PC-3 (cell line): ENCODE results near the gene RELA. TPM values are rescaled to one million over a fixed set of nuclear protein-coding genes. Genes with fewer than 3 reads are reported as not detected.
"Not testable (repeated sequence)": the region's sequence is repeated elsewhere in the genome, so short reads cannot be mapped to it uniquely, and the experiment has no call there.

Source experiments
- ATAC-seq: fragments of 200-7000 bp; cut with Tn5 transposase; 2 replicates; pipeline ENCODE4 v1.9.1; 2020; ENCODE audit warnings: mild to moderate bottlenecking, moderate library complexity
- BruUV-seq: library from RNA; stranded (reverse); fragments of 400-500 nt; replicated peaks from 2 replicates; lab custom pipeline; 2021; lab: Mats Ljungman, UMichigan
- CTCF ChIA-PET: fragments of 300-600 bp; sonication (Branson Sonifier 250); formaldehyde crosslinking; loops from one replicate; lab custom pipeline; 2022; ENCODE audit warnings: antibody characterized with exemption; lab: Charles Lee
- POLR2A ChIA-PET: fragments of 300-600 bp; sonication (Branson Sonifier 250); formaldehyde crosslinking; loops from one replicate; lab custom pipeline; 2022; ENCODE audit warnings: antibody characterized with exemption; ENCODE audit not compliant: unreplicated experiment; lab: Charles Lee
- DNase-seq: peaks from one replicate; pipeline ENCODE4 v3.0.0-alpha.2; 2015
- H2AFZ ChIP-seq: fragments of 300-600 bp; sonication (generic); 2 replicates; pipeline ENCODE4 v1.6.0; 2016; ENCODE audit warnings: antibody characterized with exemption, low read length
- H3F3A ChIP-seq: fragments of 300-600 bp; sonication (generic); one replicate; pipeline ENCODE4 v1.6.0; 2017; ENCODE audit warnings: antibody characterized with exemption, low read length, control low read depth, mild to moderate bottlenecking; ENCODE audit not compliant: unreplicated experiment
- H3K27ac ChIP-seq: fragments of 300-600 bp; sonication (generic); 2 replicates; pipeline ENCODE4 v1.5.1; 2016; ENCODE audit warnings: mild to moderate bottlenecking, low read length
- H3K27me3 ChIP-seq: fragments of 300-600 bp; sonication (generic); 2 replicates; pipeline ENCODE4 v1.6.1; 2016; ENCODE audit warnings: low read length, mixed read lengths
- H3K36me3 ChIP-seq: fragments of 300-600 bp; sonication (generic); 2 replicates; pipeline ENCODE4 v1.6.1; 2016; ENCODE audit warnings: low read depth, mixed run types, low read length, mixed read lengths
- H3K4me1 ChIP-seq: fragments of 300-600 bp; sonication (generic); 2 replicates; pipeline ENCODE4 v1.5.1; 2016; ENCODE audit warnings: low read length; ENCODE audit not compliant: insufficient read depth
- H3K4me2 ChIP-seq: fragments of 300-600 bp; sonication (generic); 2 replicates; pipeline ENCODE4 v1.6.0; 2016; ENCODE audit warnings: low read length
- H3K4me3 ChIP-seq: fragments of 300-600 bp; sonication (generic); 2 replicates; pipeline ENCODE4 v1.5.1; 2016; ENCODE audit warnings: mild to moderate bottlenecking, low read length, mixed read lengths
- H3K79me2 ChIP-seq: fragments of 300-600 bp; sonication (generic); 2 replicates; pipeline ENCODE4 v1.6.1; 2017; ENCODE audit warnings: low read length, mixed read lengths
- H3K9ac ChIP-seq: fragments of 300-600 bp; sonication (generic); 2 replicates; pipeline ENCODE4 v1.6.0; 2016; ENCODE audit warnings: mild to moderate bottlenecking, low read length
- H3K9me2 ChIP-seq: fragments of 300-600 bp; sonication (generic); replicated peaks from 2 replicates; pipeline ENCODE4 v1.6.1; 2016; ENCODE audit warnings: mixed run types, low read length, mixed read lengths
- H3K9me3 ChIP-seq: fragments of 300-600 bp; sonication (generic); 2 replicates; pipeline ENCODE4 v1.6.1; 2016; ENCODE audit warnings: low read length, mixed read lengths
- H4K20me1 ChIP-seq: fragments of 300-600 bp; sonication (generic); 2 replicates; pipeline ENCODE4 v1.6.1; 2016; ENCODE audit warnings: low read length, mixed read lengths
- CTCF ChIP-seq: fragments of 300-600 bp; sonication (generic); conservative IDR thresholded peaks from 2 replicates; pipeline ENCODE4 v1.5.1; 2017; ENCODE audit warnings: antibody characterized with exemption, low read depth, mild to moderate bottlenecking, low read length
- EZH2 ChIP-seq: fragments of 300-600 bp; sonication (generic); IDR thresholded peaks from one replicate; pipeline ENCODE4 v1.6.1; 2017; ENCODE audit warnings: antibody characterized with exemption, mild to moderate bottlenecking, low read length; ENCODE audit not compliant: unreplicated experiment
- EZH2phosphoT487 ChIP-seq: fragments of 300-600 bp; sonication (generic); IDR thresholded peaks from 2 replicates; pipeline ENCODE4 v1.6.1; 2018; ENCODE audit warnings: mild to moderate bottlenecking, antibody characterized with exemption, low read length, borderline replicate concordance
- intact Hi-C: fragments of 100-400 bp; cut with micrococcal nuclease; formaldehyde crosslinking; loops from 2 replicates; pipeline ENCODE4 v1.9.0; 2023
- total RNA-seq: library from RNA; depleted of rRNA; stranded (reverse); fragments of >200 nt; gene quantifications from 2 replicates; pipeline ENCODE4 v1.2.3, GENCODE V29; 2014

The RELA gene
- total RNA-seq, 1 experiment from 2014 or later = 84.2 TPM

- Histone ChIP-seq H3K27ac (peak overlapping the region; percentile 68), H3K4me1 (peaks cover 18% of the 10 kb centered on the region), H3K79me2 (peaks cover 32% of the 10 kb centered on the region), H3K27me3 (no peaks in the 10 kb centered on the region), H3K9ac (peak overlapping the region; percentile 78), H4K20me1 (peaks cover 11% of the 10 kb centered on the region; the same call in 1 of the 2 replicates), H3K4me2 (peak overlapping the region; percentile 99), H3K36me3 (peaks cover 36% of the 10 kb centered on the region), H2AFZ (no peak overlapping the region), H3K9me2 (no peaks in the 10 kb centered on the region), H3F3A (no peaks in the 10 kb centered on the region), H3K4me3 (peak overlapping the region; percentile 91), H3K9me3 (no peaks in the 10 kb centered on the region)
- intact Hi-C loops = no loop called here
- POLR2A ChIA-PET = interaction anchor here (0.5 kb wide), 1 partner anchor 617 kb away, joined by 3 read pairs; no protein-coding TSS in a partner anchor
- TF ChIP-seq CTCF = no peak
- TF ChIP-seq EZH2phosphoT487 = no peak
- no peak for TF ChIP-seq EZH2
- no TSS peak for BruUV-seq
- DNase-seq (no peak), ATAC-seq (no peak)
- CTCF ChIA-PET = interaction anchor here (0.6 kb wide), 1 partner anchor 125 kb away, joined by 3 read pairs; no protein-coding TSS in a partner anchor
These were observed 993 bp downstream of the RELA start for GRCh38 chr11:65661599-65662246.

GRCh38 chr11:65660908-65661307 lies 1.8 kb downstream of the RELA start:
- H3K27ac ChIP-seq, H3K9me3 ChIP-seq, POLR2A ChIA-PET, CTCF ChIA-PET, H2AFZ ChIP-seq, H3K27me3 ChIP-seq, BruUV-seq, intact Hi-C loops, H3F3A ChIP-seq, DNase-seq, H3K9me2 ChIP-seq, H3K9ac ChIP-seq, ATAC-seq: not testable (repeated sequence)
- H3K36me3 ChIP-seq = peaks cover 41% of the 10 kb centered on the region
- H3K79me2 ChIP-seq = peaks cover 32% of the 10 kb centered on the region
- H3K4me3 ChIP-seq = peak overlapping the region; percentile 91; the same call in 1 of the 2 replicates
- H3K4me1 ChIP-seq = peaks cover 18% of the 10 kb centered on the region
- peaks cover 11% of the 10 kb centered on the region; the same call in 1 of the 2 replicates for H4K20me1 ChIP-seq
- H3K4me2 ChIP-seq = peak overlapping the region; percentile 99

- H3K4me1 ChIP-seq = peaks cover 18% of the 10 kb centered on the region
- peaks cover 32% of the 10 kb centered on the region for H3K79me2 ChIP-seq
- H3K27me3 ChIP-seq = no peaks in the 10 kb centered on the region
- no peak for DNase-seq
- intact Hi-C loops = no loop called here
- no peak overlapping the region for H3K9ac ChIP-seq
- peaks cover 11% of the 10 kb centered on the region; the same call in 1 of the 2 replicates for H4K20me1 ChIP-seq
- no peaks in the 10 kb centered on the region for H3K9me2 ChIP-seq
- H3K36me3 ChIP-seq = peaks cover 46% of the 10 kb centered on the region
- H3K4me3 ChIP-seq = no peak overlapping the region
- ChIA-PET POLR2A (no interaction called here), CTCF (no interaction called here)
- no peak for ATAC-seq
- H3F3A ChIP-seq = no peaks in the 10 kb centered on the region
- no peak overlapping the region for H3K27ac ChIP-seq
- no peaks in the 10 kb centered on the region for H3K9me3 ChIP-seq
- no TSS peak for BruUV-seq
- TF ChIP-seq CTCF = no peak
- no peak for TF ChIP-seq EZH2phosphoT487
- TF ChIP-seq EZH2 = no peak
- H3K4me2 ChIP-seq = no peak overlapping the region
- no peak overlapping the region for H2AFZ ChIP-seq
These were observed 2.7 kb downstream of the RELA start for GRCh38 chr11:65660038-65660437.
